ENCODE results near the gene NIFK. TPM values are rescaled to one million over a fixed set of nuclear protein-coding genes. Genes with fewer than 3 reads are reported as not detected.
"Not testable (repeated sequence)": the region's sequence is repeated elsewhere in the genome, so short reads cannot be mapped to it uniquely, and the experiment has no call there.

NIFK gene
- total and polyA plus RNA-seq, 9 donors, result 45.3 to 66.4 (median 53.9) TPM

- Histone ChIP-seq H3K27ac (ENCODE audit: low read length) (no peak overlapping the region), H3K36me3 (ENCODE audit: control insufficient read depth, insufficient read depth, low read length) (no peaks in the 10 kb centered on the region), H3K4me1 (ENCODE audit: control insufficient read depth, insufficient read depth, low read length) (peaks cover 21% of the 10 kb centered on the region), H3K9me3 (replicated peaks; ENCODE audit: control insufficient read depth, low read depth, low read length) (no peaks in the 10 kb centered on the region), H3K4me3 (ENCODE audit: low read length) (no peak overlapping the region), H3K27me3 (ENCODE audit: control insufficient read depth, insufficient read depth, low read length) (no peaks in the 10 kb centered on the region)
- WGBS (ENCODE audit: insufficient coverage), result 91% methylated on average over 5 of the region's 11 CpGs
- no peak for DNase-seq
Measured at GRCh38 chr2:121698318-121698930, 38.3 kb downstream of the NIFK start.

GRCh38 chr2:121697108-121697631 is 39.5 kb downstream of the NIFK start:
- Histone ChIP-seq H3K36me3 (ENCODE audit: control insufficient read depth, insufficient read depth, low read length) (no peaks in the 10 kb centered on the region), H3K9me3 (replicated peaks; ENCODE audit: control insufficient read depth, low read depth, low read length) (no peaks in the 10 kb centered on the region), H3K4me3 (ENCODE audit: low read length) (no peak overlapping the region), H3K4me1 (ENCODE audit: control insufficient read depth, insufficient read depth, low read length) (peaks cover 21% of the 10 kb centered on the region), H3K27ac (ENCODE audit: low read length) (peak overlapping the region; percentile 7), H3K27me3 (ENCODE audit: control insufficient read depth, insufficient read depth, low read length) (no peaks in the 10 kb centered on the region)
- DNase-seq, result peak; percentile 13
- WGBS (ENCODE audit: insufficient coverage), result 34% methylated on average over 3 of the region's 4 CpGs

- Histone ChIP-seq H3K36me3 (ENCODE audit: control insufficient read depth, insufficient read depth, low read length) (no peaks in the 10 kb centered on the region), H3K27me3 (ENCODE audit: control insufficient read depth, insufficient read depth, low read length) (no peaks in the 10 kb centered on the region), H3K27ac (ENCODE audit: low read length) (peak overlapping the region; percentile 7), H3K9me3 (replicated peaks; ENCODE audit: control insufficient read depth, low read depth, low read length) (no peaks in the 10 kb centered on the region), H3K4me3 (ENCODE audit: low read length) (no peak overlapping the region), H3K4me1 (ENCODE audit: control insufficient read depth, insufficient read depth, low read length) (peaks cover 21% of the 10 kb centered on the region)
- DNase-seq, result no peak
- 64% methylated on average over 7 of the region's 7 CpGs for WGBS (ENCODE audit: insufficient coverage)
Measured at GRCh38 chr2:121696410-121696930, 40.2 kb downstream of the NIFK start.

GRCh38 chr2:121695171-121695451 is 41.6 kb downstream of the NIFK start:
- H3K4me1 ChIP-seq (ENCODE audit: control insufficient read depth, insufficient read depth, low read length), result peaks cover 18% of the 10 kb centered on the region
- H3K9me3 ChIP-seq (replicated peaks; ENCODE audit: control insufficient read depth, low read depth, low read length), result no peaks in the 10 kb centered on the region
- WGBS (ENCODE audit: insufficient coverage), result no CpG with 5 or more reads among the region's 2 CpGs
- H3K36me3 ChIP-seq (ENCODE audit: control insufficient read depth, insufficient read depth, low read length), result no peaks in the 10 kb centered on the region
- H3K27me3 ChIP-seq (ENCODE audit: control insufficient read depth, insufficient read depth, low read length), result no peaks in the 10 kb centered on the region
- H3K4me3 ChIP-seq (ENCODE audit: low read length), result no peak overlapping the region
- H3K27ac ChIP-seq (ENCODE audit: low read length), result no peak overlapping the region
- no peak for DNase-seq

GRCh38 chr2:121694398-121695170 is 42.1 kb downstream of the NIFK start:
- no peaks in the 10 kb centered on the region for H3K36me3 ChIP-seq (ENCODE audit: control insufficient read depth, insufficient read depth, low read length)
- no peak overlapping the region for H3K4me3 ChIP-seq (ENCODE audit: low read length)
- peaks cover 16% of the 10 kb centered on the region for H3K4me1 ChIP-seq (ENCODE audit: control insufficient read depth, insufficient read depth, low read length)
- H3K27me3 ChIP-seq (ENCODE audit: control insufficient read depth, insufficient read depth, low read length), result no peaks in the 10 kb centered on the region
- no peaks in the 10 kb centered on the region for H3K9me3 ChIP-seq (replicated peaks; ENCODE audit: control insufficient read depth, low read depth, low read length)
- no peak for DNase-seq
- 86% methylated on average over 2 of the region's 6 CpGs for WGBS (ENCODE audit: insufficient coverage)
- no peak overlapping the region for H3K27ac ChIP-seq (ENCODE audit: low read length)

- not testable (repeated sequence) for H3K27ac ChIP-seq (ENCODE audit: low read length); H3K9me3 ChIP-seq (replicated peaks; ENCODE audit: control insufficient read depth, low read depth, low read length); H3K4me3 ChIP-seq (ENCODE audit: low read length); DNase-seq; H3K36me3 ChIP-seq (ENCODE audit: control insufficient read depth, insufficient read depth, low read length); H3K27me3 ChIP-seq (ENCODE audit: control insufficient read depth, insufficient read depth, low read length); H3K4me1 ChIP-seq (ENCODE audit: control insufficient read depth, insufficient read depth, low read length)
- WGBS (ENCODE audit: insufficient coverage), result 100% methylated on average over 2 of the region's 3 CpGs
Measured at GRCh38 chr2:121690572-121690971, 46.1 kb downstream of the NIFK start.

- H3K9me3 ChIP-seq (replicated peaks; ENCODE audit: control insufficient read depth, low read depth, low read length), result no peaks in the 10 kb centered on the region
- H3K27ac ChIP-seq (ENCODE audit: low read length), result peak overlapping the region; percentile 15
- no peaks in the 10 kb centered on the region for H3K27me3 ChIP-seq (ENCODE audit: control insufficient read depth, insufficient read depth, low read length)
- no peak for DNase-seq
- H3K36me3 ChIP-seq (ENCODE audit: control insufficient read depth, insufficient read depth, low read length), result no peaks in the 10 kb centered on the region
- WGBS (ENCODE audit: insufficient coverage), result 95% methylated on average over 3 of the region's 6 CpGs
- H3K4me1 ChIP-seq (ENCODE audit: control insufficient read depth, insufficient read depth, low read length), result peaks cover 6% of the 10 kb centered on the region
- H3K4me3 ChIP-seq (ENCODE audit: low read length), result no peak overlapping the region
Measured at GRCh38 chr2:121690095-121690494, 46.6 kb downstream of the NIFK start.

- 48% methylated on average over 2 of the region's 4 CpGs for WGBS (ENCODE audit: insufficient coverage)
- DNase-seq, result peak; percentile 89
- Histone ChIP-seq H3K9me3 (replicated peaks; ENCODE audit: control insufficient read depth, low read depth, low read length) (no peaks in the 10 kb centered on the region), H3K4me3 (ENCODE audit: low read length) (no peak overlapping the region), H3K4me1 (ENCODE audit: control insufficient read depth, insufficient read depth, low read length) (peaks cover 6% of the 10 kb centered on the region), H3K36me3 (ENCODE audit: control insufficient read depth, insufficient read depth, low read length) (no peaks in the 10 kb centered on the region), H3K27me3 (ENCODE audit: control insufficient read depth, insufficient read depth, low read length) (no peaks in the 10 kb centered on the region), H3K27ac (ENCODE audit: low read length) (no peak overlapping the region)
Measured at GRCh38 chr2:121689356-121689755, 47.3 kb downstream of the NIFK start.

GRCh38 chr2:121688820-121689219 is 47.9 kb downstream of the NIFK start:
- no peak for DNase-seq
- WGBS (ENCODE audit: insufficient coverage), result no CpG with 5 or more reads among the region's 2 CpGs

GRCh38 chr2:121686902-121687301 is 49.8 kb downstream of the NIFK start:
- no peaks in the 10 kb centered on the region for H3K27me3 ChIP-seq (ENCODE audit: control insufficient read depth, insufficient read depth, low read length)
- 73% methylated on average over 1 of the region's 2 CpGs for WGBS (ENCODE audit: insufficient coverage)
- no peak overlapping the region for H3K27ac ChIP-seq (ENCODE audit: low read length)
- H3K4me1 ChIP-seq (ENCODE audit: control insufficient read depth, insufficient read depth, low read length), result peaks cover 6% of the 10 kb centered on the region
- H3K4me3 ChIP-seq (ENCODE audit: low read length), result no peak overlapping the region
- peaks cover 21% of the 10 kb centered on the region for H3K9me3 ChIP-seq (replicated peaks; ENCODE audit: control insufficient read depth, low read depth, low read length)
- H3K36me3 ChIP-seq (ENCODE audit: control insufficient read depth, insufficient read depth, low read length), result no peaks in the 10 kb centered on the region
- DNase-seq, result no peak

More at GRCh38 chr2:121688820-121689219, 47.9 kb downstream of the NIFK start:
- Histone ChIP-seq H3K27me3 (ENCODE audit: control insufficient read depth, insufficient read depth, low read length) (no peaks in the 10 kb centered on the region), H3K4me3 (ENCODE audit: low read length) (no peak overlapping the region), H3K36me3 (ENCODE audit: control insufficient read depth, insufficient read depth, low read length) (no peaks in the 10 kb centered on the region), H3K27ac (ENCODE audit: low read length) (no peak overlapping the region), H3K9me3 (replicated peaks; ENCODE audit: control insufficient read depth, low read depth, low read length) (peaks cover 2% of the 10 kb centered on the region), H3K4me1 (ENCODE audit: control insufficient read depth, insufficient read depth, low read length) (peaks cover 6% of the 10 kb centered on the region)
